Measurements from ENCODE around the gene RNF213.

GRCh38 chr17:80224683-80225082, 36.0 kb upstream of the RNF213 start:
- TF ChIP-seq CTCF (IDR thresholded peaks at IDR 0.05; ENCODE audit: control extremely low read depth in 1 of 3, insufficient read depth in 1 of 3, low read depth in 1 of 3, low read length in 3 of 3) (no peak), TAF7 (optimal IDR thresholded peaks at IDR 0.05; ENCODE audit: borderline replicate concordance, low read depth, low read length) (no peak), ATF3 (IDR thresholded peaks at IDR 0.05; ENCODE audit: insufficient read depth, low read depth, low read length) (no peak), CEBPB (IDR thresholded peaks at IDR 0.05; ENCODE audit: low read depth, low read length) (no peak), KDM5A (IDR thresholded peaks at IDR 0.05; ENCODE audit: low read length) (no peak), SIN3A (conservative IDR thresholded peaks at IDR 0.05 in 1 of 2, IDR thresholded peaks at IDR 0.05 in 1 of 2; ENCODE audit: low read depth in 1 of 2, low read length in 2 of 2) (no peak), EZH2 (IDR thresholded peaks at IDR 0.05; ENCODE audit: low read depth, low read length, severe bottlenecking) (no peak), HDAC6 (IDR thresholded peaks at IDR 0.05; ENCODE audit: low read depth, low read length) (no peak), RFX5 (IDR thresholded peaks at IDR 0.05; ENCODE audit: borderline replicate concordance, low read depth, low read length) (no peak)

All from H1 (cell line).